Lower lobe of right lung (tissue), 2 donors: Measurements from ENCODE around the gene THSD4. TPM values are rescaled to one million over a fixed set of nuclear protein-coding genes. Genes with fewer than 3 reads are reported as not detected.
A peak's percentile ranks its signal among the peaks of the same experiment; 100 is the strongest.

Source experiments
- ATAC-seq, 2 donors: fragments of 200-7000 bp; cut with Tn5 transposase; one replicate each; pipeline ENCODE4 v1.9.1; 2020 to 2022; ENCODE audit warnings: mild to moderate bottlenecking in 2 of 2, moderate library complexity in 2 of 2
- DNase-seq: peaks from one replicate; pipeline ENCODE4 v3.0.0-alpha.2; 2020
- H3K27ac ChIP-seq: fragments of 200-600 bp; one replicate; pipeline ENCODE4 v1.8.0; 2022
- H3K27me3 ChIP-seq: fragments of 200-600 bp; one replicate; pipeline ENCODE4 v1.8.0; 2022; ENCODE audit warnings: low read depth
- H3K36me3 ChIP-seq: fragments of 200-600 bp; one replicate; pipeline ENCODE4 v1.8.0; 2022; ENCODE audit warnings: mild to moderate bottlenecking
- H3K4me1 ChIP-seq: fragments of 200-600 bp; one replicate; pipeline ENCODE4 v1.8.0; 2022
- H3K4me3 ChIP-seq: fragments of 200-600 bp; one replicate; pipeline ENCODE4 v1.8.0; 2022; ENCODE audit warnings: mild to moderate bottlenecking
- H3K9me3 ChIP-seq: fragments of 200-600 bp; one replicate; pipeline ENCODE4 v1.8.0; 2022
- intact Hi-C: fragments of 100-400 bp; cut with DNase I; formaldehyde crosslinking; loops from one replicate; pipeline ENCODE4 v1.11.0; 2022
- total RNA-seq: library from RNA; stranded (reverse); fragmentation: NEBNext Ultra II Directional; extraction: Animal tissue kit (Norgen Biotek cat#: 25700); gene quantifications from one replicate; pipeline ENCODE4 v1.2.1, GENCODE V29; 2021
- TF ChIP-seq, protein P1 (sequence below): fragments of 200-600 bp; IDR thresholded peaks from one replicate; pipeline ENCODE4 v1.8.0; 2022; ENCODE audit warnings: antibody characterized with exemption, mild to moderate bottlenecking
- donor health status: DM: no; HTN: yes; CAD: no; lungs with severe emphysema.

Gene THSD4
- total RNA-seq, 1 donor from 2014 or later = 18.2 TPM

DNA sequence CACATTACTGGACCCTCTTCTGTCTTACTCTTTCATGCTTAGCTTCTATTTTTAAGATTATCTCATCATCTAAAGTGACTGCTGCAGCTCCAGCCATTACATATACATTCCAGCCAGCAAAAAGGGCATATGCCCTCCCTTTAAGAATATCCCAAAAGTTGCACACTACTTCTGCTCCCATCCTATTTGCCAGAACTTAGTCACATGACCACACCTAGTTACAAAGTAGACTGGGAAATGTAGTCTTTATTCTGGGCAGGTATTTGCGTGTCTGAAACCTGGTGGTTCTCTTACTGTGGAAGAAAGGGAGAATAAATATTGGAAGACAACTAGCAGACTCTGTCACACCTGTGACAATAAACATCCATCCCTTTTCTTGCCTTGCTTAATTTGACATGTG is 353.4 kb downstream of the THSD4 start:
- ATAC-seq (no peak), DNase-seq (no peak)
- intact Hi-C loops = no loop called here
- TF ChIP-seq, protein P1, sequence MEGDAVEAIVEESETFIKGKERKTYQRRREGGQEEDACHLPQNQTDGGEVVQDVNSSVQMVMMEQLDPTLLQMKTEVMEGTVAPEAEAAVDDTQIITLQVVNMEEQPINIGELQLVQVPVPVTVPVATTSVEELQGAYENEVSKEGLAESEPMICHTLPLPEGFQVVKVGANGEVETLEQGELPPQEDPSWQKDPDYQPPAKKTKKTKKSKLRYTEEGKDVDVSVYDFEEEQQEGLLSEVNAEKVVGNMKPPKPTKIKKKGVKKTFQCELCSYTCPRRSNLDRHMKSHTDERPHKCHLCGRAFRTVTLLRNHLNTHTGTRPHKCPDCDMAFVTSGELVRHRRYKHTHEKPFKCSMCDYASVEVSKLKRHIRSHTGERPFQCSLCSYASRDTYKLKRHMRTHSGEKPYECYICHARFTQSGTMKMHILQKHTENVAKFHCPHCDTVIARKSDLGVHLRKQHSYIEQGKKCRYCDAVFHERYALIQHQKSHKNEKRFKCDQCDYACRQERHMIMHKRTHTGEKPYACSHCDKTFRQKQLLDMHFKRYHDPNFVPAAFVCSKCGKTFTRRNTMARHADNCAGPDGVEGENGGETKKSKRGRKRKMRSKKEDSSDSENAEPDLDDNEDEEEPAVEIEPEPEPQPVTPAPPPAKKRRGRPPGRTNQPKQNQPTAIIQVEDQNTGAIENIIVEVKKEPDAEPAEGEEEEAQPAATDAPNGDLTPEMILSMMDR = no peak
- Histone ChIP-seq H3K27me3 (no peaks in the 10 kb centered on the region), H3K4me1 (no peaks in the 10 kb centered on the region), H3K4me3 (no peak overlapping the region), H3K27ac (no peak overlapping the region), H3K9me3 (no peaks in the 10 kb centered on the region), H3K36me3 (no peaks in the 10 kb centered on the region)

DNA sequence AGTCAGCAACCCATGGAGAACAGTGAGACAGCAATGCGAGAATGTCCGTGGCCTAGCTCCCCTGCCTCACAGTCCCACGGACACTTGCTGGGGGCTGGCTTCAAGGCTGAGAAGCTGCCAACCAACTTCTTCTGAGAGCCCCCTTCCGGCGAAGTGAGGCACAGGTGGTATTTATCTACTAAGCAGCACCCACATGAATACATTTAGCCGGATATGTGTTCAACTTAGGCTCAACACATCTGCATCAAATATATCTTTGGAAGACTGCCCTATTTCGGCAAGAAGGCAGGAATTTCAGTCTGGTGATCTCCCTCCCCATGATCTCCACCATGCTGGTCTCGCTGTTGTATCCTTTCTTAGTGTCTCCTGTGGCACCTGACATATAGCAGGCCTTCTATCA is 354.1 kb downstream of the THSD4 start:
- ATAC-seq (no peak), DNase-seq (no peak)
- Histone ChIP-seq H3K27ac (no peak overlapping the region), H3K4me1 (no peaks in the 10 kb centered on the region), H3K4me3 (no peak overlapping the region), H3K9me3 (no peaks in the 10 kb centered on the region), H3K27me3 (no peaks in the 10 kb centered on the region), H3K36me3 (no peaks in the 10 kb centered on the region)
- TF ChIP-seq, protein P1 = no peak
- intact Hi-C loops = no loop called here

GRCh38 chr15:71471347-71471746 is 356.1 kb downstream of the THSD4 start:
- no peaks in the 10 kb centered on the region for H3K4me1 ChIP-seq
- no peak for DNase-seq
- peak in 1 of 2 donors; percentile 23 for ATAC-seq
- no peak overlapping the region for H3K4me3 ChIP-seq
- H3K9me3 ChIP-seq = no peaks in the 10 kb centered on the region
- H3K27me3 ChIP-seq = no peaks in the 10 kb centered on the region
- H3K27ac ChIP-seq = no peak overlapping the region
- TF ChIP-seq, protein P1 = no peak
- no peaks in the 10 kb centered on the region for H3K36me3 ChIP-seq
- intact Hi-C loops = no loop called here

DNA sequence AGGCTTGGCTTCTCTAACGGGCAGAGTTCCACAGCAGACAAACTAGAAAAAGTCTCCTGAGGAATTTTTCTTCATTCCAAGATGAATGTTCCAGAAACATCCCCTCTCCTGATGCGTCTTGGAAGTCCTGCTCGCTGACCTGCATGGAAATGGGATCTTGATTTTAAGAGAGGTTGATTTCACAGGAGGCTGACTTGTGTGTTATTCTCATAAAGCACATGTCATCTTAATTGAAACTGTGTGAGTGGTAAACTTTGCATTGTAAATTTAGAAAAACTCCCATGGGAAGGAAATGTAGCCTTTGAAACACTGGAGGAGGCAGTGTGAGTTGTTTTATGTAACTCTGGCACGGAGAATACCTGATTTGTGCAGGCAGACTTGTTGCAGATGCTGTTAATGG is 357.3 kb downstream of the THSD4 start:
- Histone ChIP-seq H3K36me3 (no peaks in the 10 kb centered on the region), H3K4me3 (no peak overlapping the region), H3K27me3 (no peaks in the 10 kb centered on the region), H3K27ac (no peak overlapping the region), H3K4me1 (no peaks in the 10 kb centered on the region), H3K9me3 (no peaks in the 10 kb centered on the region)
- no peak for ATAC-seq
- TF ChIP-seq, protein P1 = no peak
- DNase-seq = no peak
- intact Hi-C loops = no loop called here

GRCh38 chr15:71473751-71474150 is 358.5 kb downstream of the THSD4 start:
- H3K27me3 ChIP-seq = no peaks in the 10 kb centered on the region
- no peak overlapping the region for H3K4me3 ChIP-seq
- H3K36me3 ChIP-seq = no peaks in the 10 kb centered on the region
- TF ChIP-seq, protein P1 = no peak
- DNase-seq = no peak
- no peaks in the 10 kb centered on the region for H3K4me1 ChIP-seq
- intact Hi-C loops = no loop called here
- no peaks in the 10 kb centered on the region for H3K9me3 ChIP-seq
- no peak overlapping the region for H3K27ac ChIP-seq
- no peak for ATAC-seq

DNA sequence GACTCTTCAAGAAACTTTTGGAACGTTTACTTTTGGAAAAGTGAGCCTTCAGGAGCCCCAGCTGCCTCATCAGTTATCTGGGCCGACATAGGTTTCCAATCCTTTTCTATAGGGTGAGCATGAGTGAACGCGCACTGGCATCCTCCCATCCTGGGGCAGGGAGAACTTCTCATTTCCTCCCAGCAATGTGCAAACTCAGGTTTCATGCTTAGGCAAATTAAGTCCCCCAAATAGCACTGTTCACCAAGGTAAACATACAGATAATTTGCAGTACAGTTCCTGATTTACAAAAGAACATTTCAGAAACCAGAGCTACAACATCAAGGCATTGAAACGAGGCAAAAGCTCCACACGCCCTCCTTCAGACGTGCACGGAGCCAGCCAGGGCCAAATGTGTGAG is 361.6 kb downstream of the THSD4 start:
- Histone ChIP-seq H3K27me3 (no peaks in the 10 kb centered on the region), H3K9me3 (no peaks in the 10 kb centered on the region), H3K27ac (no peak overlapping the region), H3K4me1 (no peaks in the 10 kb centered on the region), H3K4me3 (no peak overlapping the region), H3K36me3 (no peaks in the 10 kb centered on the region)
- TF ChIP-seq, protein P1 = no peak
- intact Hi-C loops = no loop called here
- DNase-seq (no peak), ATAC-seq (no peak)
